Measurements from ENCODE around the gene KCNH6.

Gene KCNH6

GRCh38 chr17:63477480-63478440 lies 45.4 kb upstream of the KCNH6 start:
- peak overlapping the region; percentile 89 for H3K27ac ChIP-seq
- 0 out of 2 replicates have a peak, but pooled peaks have one; percentile 9 for TF ChIP-seq CTCF (conservative IDR thresholded peaks at IDR 0.05)

DNA sequence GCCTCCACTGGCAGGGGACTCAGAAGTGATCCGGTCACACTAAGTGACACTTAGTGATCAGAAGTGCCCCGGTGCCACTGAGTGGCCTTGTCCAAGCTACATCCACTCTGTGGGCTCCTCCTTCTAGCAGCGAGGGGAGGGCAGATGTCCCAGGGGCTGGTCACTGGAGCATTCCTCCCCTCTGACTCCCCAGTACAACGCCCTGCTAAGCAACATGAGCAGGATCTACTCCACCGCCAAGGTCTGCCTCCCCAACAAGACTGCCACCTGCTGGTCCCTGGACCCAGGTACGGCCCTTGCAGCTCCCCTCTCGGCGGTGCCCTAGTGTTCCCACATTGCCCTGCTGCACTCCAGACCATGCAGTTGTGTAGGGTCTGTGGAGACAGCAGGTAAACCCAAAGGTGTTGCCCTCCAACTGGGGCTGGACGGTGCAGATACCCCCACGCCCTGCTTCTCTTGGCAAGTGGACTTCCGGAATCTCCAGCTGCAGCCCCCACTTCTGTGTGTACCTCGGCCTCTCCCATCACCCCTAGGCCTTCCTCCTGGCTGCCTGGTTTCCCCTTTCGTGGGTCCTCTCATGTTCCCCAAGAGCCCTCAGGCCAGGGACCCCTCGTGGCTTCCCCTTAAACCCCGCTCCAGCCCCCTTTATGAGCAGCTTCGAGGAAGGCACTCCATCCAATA lies 44.2 kb upstream of the KCNH6 start:
- peak overlapping the region; percentile 89 for H3K27ac ChIP-seq
- TF ChIP-seq CTCF (conservative IDR thresholded peaks at IDR 0.05), result peak; percentile 75

- peak overlapping the region; percentile 89 for H3K27ac ChIP-seq
- TF ChIP-seq CTCF (conservative IDR thresholded peaks at IDR 0.05), result no peak
Measured at GRCh38 chr17:63479495-63480184, 43.5 kb upstream of the KCNH6 start.

GRCh38 chr17:63480192-63480784 lies 42.9 kb upstream of the KCNH6 start:
- no peak for TF ChIP-seq CTCF (conservative IDR thresholded peaks at IDR 0.05)
- peak overlapping the region; percentile 89; the same call in 1 of the 2 replicates for H3K27ac ChIP-seq

DNA sequence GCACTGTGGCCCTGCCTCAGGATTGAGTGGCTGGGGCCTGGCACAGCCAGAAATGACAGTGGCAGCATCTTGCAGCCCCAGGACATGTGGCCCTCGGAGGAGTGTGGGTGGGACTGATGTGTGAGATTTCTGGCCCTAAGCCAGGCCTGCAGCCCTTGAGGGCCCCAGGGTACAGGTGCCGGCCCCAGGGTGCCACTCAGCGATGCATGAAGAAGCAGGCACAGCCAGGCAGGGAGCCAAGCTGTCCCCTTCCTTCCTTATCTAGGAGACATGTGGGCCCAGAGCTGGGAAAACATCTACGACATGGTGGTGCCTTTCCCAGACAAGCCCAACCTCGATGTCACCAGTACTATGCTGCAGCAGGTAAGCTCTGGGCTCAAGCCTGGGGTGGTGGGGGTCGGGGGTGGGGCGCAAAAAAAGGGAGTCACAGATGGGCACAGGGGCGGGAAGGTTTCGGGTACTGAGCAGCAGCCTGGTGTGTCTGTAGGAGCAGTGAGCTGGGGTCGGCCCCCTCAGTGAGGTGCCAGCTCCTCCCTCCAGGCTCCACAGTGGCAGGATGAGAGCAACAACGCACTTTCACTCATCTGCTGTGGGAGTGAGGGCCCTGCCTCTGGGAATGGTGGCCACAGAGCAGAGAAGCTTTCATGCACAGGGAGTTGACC lies 42.2 kb upstream of the KCNH6 start:
- peak overlapping the region; percentile 42; the same call in 1 of the 2 replicates for H3K27ac ChIP-seq
- no peak for TF ChIP-seq CTCF (conservative IDR thresholded peaks at IDR 0.05)

DNA sequence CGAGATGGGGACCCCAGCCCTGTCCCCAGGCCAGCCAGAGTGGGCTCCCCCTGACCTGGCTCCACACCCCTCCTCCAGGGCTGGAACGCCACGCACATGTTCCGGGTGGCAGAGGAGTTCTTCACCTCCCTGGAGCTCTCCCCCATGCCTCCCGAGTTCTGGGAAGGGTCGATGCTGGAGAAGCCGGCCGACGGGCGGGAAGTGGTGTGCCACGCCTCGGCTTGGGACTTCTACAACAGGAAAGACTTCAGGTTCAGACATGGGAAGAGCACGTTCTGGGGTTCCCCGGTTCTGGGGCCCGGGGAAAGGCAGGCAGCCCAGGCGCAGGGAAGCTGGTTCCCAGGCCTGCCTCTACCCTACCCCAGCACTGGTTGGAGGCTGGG lies 41.7 kb upstream of the KCNH6 start:
- TF ChIP-seq CTCF (conservative IDR thresholded peaks at IDR 0.05), result no peak
- H3K27ac ChIP-seq, result peak overlapping the region; percentile 42; the same call in 1 of the 2 replicates

All from VCaP (cell line).